Endothelial cell of umbilical vein (primary cell): ENCODE data around the gene PLCG2. TPM values are rescaled to one million over a fixed set of nuclear protein-coding genes. Genes with fewer than 3 reads are reported as not detected.

ENCODE experiments used
- BruUV-seq: library from RNA; stranded (reverse); fragments of 400-500 nt; replicated peaks from 2 replicates; lab custom pipeline; 2021; lab: Mats Ljungman, UMichigan
- CTCF ChIA-PET: fragments of 300-600, 350-600 bp; sonication (Branson Sonifier 250); formaldehyde crosslinking; loops from one replicate; lab custom pipeline; 2021; ENCODE audit warnings: antibody characterized with exemption, inconsistent platforms; lab: Charles Lee
- POLR2A ChIA-PET: fragments of 300-600, 350-600 bp; sonication (Branson Sonifier 250); formaldehyde crosslinking; loops from one replicate; lab custom pipeline; 2021; ENCODE audit warnings: antibody characterized with exemption, inconsistent platforms; lab: Charles Lee
- DNase-seq: peaks from one replicate; pipeline ENCODE4 v3.0.0-alpha.2; 2011; ENCODE audit warnings: low read depth, low spot score
- FAIRE-seq: peaks from 2 replicates; lab custom pipeline; 2011; peaks lifted over from hg19 to GRCh38; lab: Jason Lieb, UNC
- H2AFZ ChIP-seq: 2 replicates; pipeline ENCODE4 v1.6.0; 2012; ENCODE audit warnings: low read depth, low read length, control low read depth, inconsistent platforms
- H3K27ac ChIP-seq: 2 replicates; pipeline ENCODE4 v1.5.1; 2011; ENCODE audit warnings: low read depth, mild to moderate bottlenecking, control low read depth, low read length, moderate library complexity; ENCODE audit not compliant: insufficient read depth
- H3K27me3 ChIP-seq, 2 experiments: 2 replicates each; pipeline versions ENCODE4 v1.6.0 to v1.6.1; 2011; ENCODE audit warnings: low read length in 2 of 2, mixed read lengths in 1 of 2; ENCODE audit not compliant: control insufficient read depth in 2 of 2, insufficient read depth in 2 of 2
- H3K36me3 ChIP-seq, 2 experiments: 2 replicates in 1 of 2; 3 replicates in 1 of 2; pipeline ENCODE4 v1.5.1; 2011; ENCODE audit warnings: low read length in 2 of 2, mild to moderate bottlenecking in 1 of 2, moderate library complexity in 1 of 2; ENCODE audit not compliant: control insufficient read depth in 2 of 2, insufficient read depth in 2 of 2; ENCODE audit errors: extremely low read depth in 1 of 2
- H3K4me1 ChIP-seq: 3 replicates; pipeline ENCODE4 v1.5.1; 2011; ENCODE audit warnings: mild to moderate bottlenecking, low read length; ENCODE audit not compliant: control insufficient read depth, insufficient read depth; ENCODE audit errors: extremely low read depth
- H3K4me2 ChIP-seq: 2 replicates; pipeline ENCODE4 v1.6.1; 2011; ENCODE audit warnings: low read length, control low read depth, mixed read lengths; ENCODE audit not compliant: insufficient read depth
- H3K4me3 ChIP-seq, 3 experiments: fragments of 200-600 bp in 1 of 3; sonication (generic), shearing (Covaris generic) in 1 of 3; replicated peaks in 1 of 3; 2 replicates each; pipeline ENCODE4 v1.5.1; 2011 to 2016; ENCODE audit warnings: control low read depth in 3 of 3, low read length in 3 of 3, mild to moderate bottlenecking in 2 of 3, inconsistent platforms in 1 of 3, low read depth in 1 of 3, moderate library complexity in 1 of 3; ENCODE audit not compliant: insufficient read depth in 1 of 3
- H3K79me2 ChIP-seq: 2 replicates; pipeline ENCODE4 v1.6.0; 2012; ENCODE audit warnings: low read length, inconsistent platforms; ENCODE audit not compliant: control insufficient read depth, insufficient read depth
- H3K9ac ChIP-seq: replicated peaks from 2 replicates; pipeline ENCODE3; 2011; ENCODE audit warnings: low read length, control low read depth; ENCODE audit not compliant: insufficient read depth; ENCODE audit errors: extremely low read depth
- H3K9me1 ChIP-seq: replicated peaks from 3 replicates; pipeline ENCODE4 v1.6.0; 2011; ENCODE audit warnings: mild to moderate bottlenecking, low read length; ENCODE audit not compliant: control insufficient read depth, insufficient read depth; ENCODE audit errors: extremely low read depth
- H3K9me3 ChIP-seq: replicated peaks from 2 replicates; pipeline ENCODE4 v1.5.1; 2012; ENCODE audit warnings: low read length, inconsistent platforms; ENCODE audit not compliant: control insufficient read depth, insufficient read depth
- H4K20me1 ChIP-seq: replicated peaks from 2 replicates; pipeline ENCODE3; 2011; ENCODE audit warnings: mild to moderate bottlenecking, low read length; ENCODE audit not compliant: control insufficient read depth, insufficient read depth; ENCODE audit errors: extremely low read depth
- EZH2 ChIP-seq: IDR thresholded peaks from 2 replicates; pipeline ENCODE4 v1.6.1; 2012; ENCODE audit warnings: borderline replicate concordance, low read depth, mild to moderate bottlenecking, moderate library complexity, low read length, inconsistent platforms; ENCODE audit not compliant: severe bottlenecking
- FOS ChIP-seq: IDR thresholded peaks from 2 replicates; pipeline ENCODE4 v1.6.1; 2011; ENCODE audit warnings: mild to moderate bottlenecking, low read length, moderate library complexity, borderline replicate concordance; ENCODE audit not compliant: insufficient read depth
- GATA2 ChIP-seq: IDR thresholded peaks from 2 replicates; pipeline ENCODE4 v1.7.0; 2011; ENCODE audit warnings: low read depth, mild to moderate bottlenecking, moderate library complexity, mixed read lengths, low read length; ENCODE audit not compliant: insufficient read length, insufficient read depth
- JUN ChIP-seq: IDR thresholded peaks from 2 replicates; pipeline ENCODE4 v1.6.1; 2011; ENCODE audit warnings: borderline replicate concordance, low read depth; ENCODE audit not compliant: insufficient read length, insufficient read depth
- MYC ChIP-seq: IDR thresholded peaks from one replicate; pipeline ENCODE4 v1.6.1; 2011; ENCODE audit warnings: mild to moderate bottlenecking, low read depth, low read length
- POLR2A ChIP-seq: IDR thresholded peaks from 2 replicates; pipeline ENCODE4 v1.6.1; 2012; ENCODE audit warnings: low read depth, mild to moderate bottlenecking, control low read depth, low read length
- dilution Hi-C: fragments of 300-500 bp; cut with MboI; formaldehyde crosslinking; loops from one replicate; pipeline ENCODE4 v1.15.0; 2019; ENCODE audit warnings: low sequenced_read_pairs; ENCODE audit not compliant: extremely low pct_ligation_motif_present
- intact Hi-C: fragments of 100-400 bp; cut with micrococcal nuclease; formaldehyde crosslinking; loops from one replicate; pipeline ENCODE4 v1.10.0; 2022
- polyA plus RNA-seq, 4 experiments: library from polyadenylated mRNA; depleted of rRNA in 3 of 4; stranded (reverse) in 3 of 4; unstranded in 1 of 4; fragments of >200 nt; gene quantifications; 2 replicates each; pipeline versions ENCODE4 v1.2.1 to v1.2.3, GENCODE V29; 2011 to 2012; ENCODE audit warnings: missing spikeins in 1 of 4
- total RNA-seq: library from RNA; stranded (reverse); gene quantifications from 2 replicates; pipeline ENCODE4 v1.2.3, GENCODE V29; 2021
- TF ChIP-seq, protein P1 (sequence below): IDR thresholded peaks from 2 replicates; pipeline ENCODE4 v1.6.1; 2011; ENCODE audit not compliant: insufficient read depth, insufficient read length
- TF ChIP-seq, protein P2 (sequence below), 2 donors: IDR thresholded peaks; 1 replicate in 1 of 2; 2 replicates in 1 of 2; pipeline ENCODE4 v1.5.1; 2011; ENCODE audit warnings: low read length in 2 of 2, mild to moderate bottlenecking in 2 of 2, moderate library complexity in 2 of 2, control low read depth in 1 of 2, inconsistent platforms in 1 of 2, low read depth in 1 of 2; ENCODE audit not compliant: insufficient read depth in 1 of 2; ENCODE audit errors: extremely low read depth in 1 of 2

Gene PLCG2
- total and polyA plus RNA-seq, 2 donors (not counting 3 experiments of a cell fraction or from before 2014, with no cell fraction given): 10.8 to 13.6 TPM

- Histone ChIP-seq H3K27ac (no peak overlapping the region), H3K4me3 (no peak overlapping the region), H3K9me3 (no peaks in the 10 kb centered on the region), H3K4me1 (no peaks in the 10 kb centered on the region), H3K9me1 (no peaks in the 10 kb centered on the region), H3K9ac (no peak overlapping the region), H4K20me1 (no peaks in the 10 kb centered on the region), H3K79me2 (no peaks in the 10 kb centered on the region), H3K27me3 (no peaks in the 10 kb centered on the region), H3K4me2 (no peak overlapping the region), H3K36me3 (no peaks in the 10 kb centered on the region), H2AFZ (no peak overlapping the region)
- DNase-seq (no peak), FAIRE-seq (no peak)
- POLR2A ChIA-PET: interaction anchor here (0.6 kb wide), 1 partner anchor 770 kb away, joined by 4 read pairs; no protein-coding TSS in a partner anchor
- dilution Hi-C loops: no loop called here
- TF ChIP-seq, protein P1, sequence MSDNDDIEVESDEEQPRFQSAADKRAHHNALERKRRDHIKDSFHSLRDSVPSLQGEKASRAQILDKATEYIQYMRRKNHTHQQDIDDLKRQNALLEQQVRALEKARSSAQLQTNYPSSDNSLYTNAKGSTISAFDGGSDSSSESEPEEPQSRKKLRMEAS: no peak
- TF ChIP-seq EZH2 (no peak), FOS (no peak), JUN (no peak), MYC (no peak), POLR2A (no peak), GATA2 (no peak)
- TF ChIP-seq, protein P2, sequence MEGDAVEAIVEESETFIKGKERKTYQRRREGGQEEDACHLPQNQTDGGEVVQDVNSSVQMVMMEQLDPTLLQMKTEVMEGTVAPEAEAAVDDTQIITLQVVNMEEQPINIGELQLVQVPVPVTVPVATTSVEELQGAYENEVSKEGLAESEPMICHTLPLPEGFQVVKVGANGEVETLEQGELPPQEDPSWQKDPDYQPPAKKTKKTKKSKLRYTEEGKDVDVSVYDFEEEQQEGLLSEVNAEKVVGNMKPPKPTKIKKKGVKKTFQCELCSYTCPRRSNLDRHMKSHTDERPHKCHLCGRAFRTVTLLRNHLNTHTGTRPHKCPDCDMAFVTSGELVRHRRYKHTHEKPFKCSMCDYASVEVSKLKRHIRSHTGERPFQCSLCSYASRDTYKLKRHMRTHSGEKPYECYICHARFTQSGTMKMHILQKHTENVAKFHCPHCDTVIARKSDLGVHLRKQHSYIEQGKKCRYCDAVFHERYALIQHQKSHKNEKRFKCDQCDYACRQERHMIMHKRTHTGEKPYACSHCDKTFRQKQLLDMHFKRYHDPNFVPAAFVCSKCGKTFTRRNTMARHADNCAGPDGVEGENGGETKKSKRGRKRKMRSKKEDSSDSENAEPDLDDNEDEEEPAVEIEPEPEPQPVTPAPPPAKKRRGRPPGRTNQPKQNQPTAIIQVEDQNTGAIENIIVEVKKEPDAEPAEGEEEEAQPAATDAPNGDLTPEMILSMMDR (IDR thresholded peaks at IDR 0.05; ENCODE audit: extremely low read depth in 1 of 2, insufficient read depth in 1 of 2, low read depth in 1 of 2, low read length in 2 of 2): no peak
- CTCF ChIA-PET: no interaction called here
- no TSS peak for BruUV-seq
- intact Hi-C loops: no loop called here
Observed at GRCh38 chr16:81883235-81883634, 104.1 kb downstream of the PLCG2 start.
